GM13976 (cell line): Measurements from ENCODE around the gene MAP3K21.

Experiments used
- DNase-seq: peaks from one replicate; pipeline ENCODE4 v3.0.0; 2012; ENCODE audit warnings: low spot score
- in situ Hi-C: fragments of 300-500 bp; cut with MboI; formaldehyde crosslinking; loops from one replicate; pipeline ENCODE4 v1.12.0; 2022; ENCODE audit warnings: low sequenced_read_pairs, mixed read lengths, inconsistent platforms; ENCODE audit not compliant: unreplicated experiment
- TF ChIP-seq, protein P1 (sequence below): IDR thresholded peaks from 2 replicates; pipeline ENCODE4 v1.5.1; 2012; ENCODE audit warnings: borderline replicate concordance, mild to moderate bottlenecking; ENCODE audit not compliant: insufficient read depth; ENCODE audit errors: extremely low read depth, missing control alignments, control extremely low read depth

The MAP3K21 gene

DNA sequence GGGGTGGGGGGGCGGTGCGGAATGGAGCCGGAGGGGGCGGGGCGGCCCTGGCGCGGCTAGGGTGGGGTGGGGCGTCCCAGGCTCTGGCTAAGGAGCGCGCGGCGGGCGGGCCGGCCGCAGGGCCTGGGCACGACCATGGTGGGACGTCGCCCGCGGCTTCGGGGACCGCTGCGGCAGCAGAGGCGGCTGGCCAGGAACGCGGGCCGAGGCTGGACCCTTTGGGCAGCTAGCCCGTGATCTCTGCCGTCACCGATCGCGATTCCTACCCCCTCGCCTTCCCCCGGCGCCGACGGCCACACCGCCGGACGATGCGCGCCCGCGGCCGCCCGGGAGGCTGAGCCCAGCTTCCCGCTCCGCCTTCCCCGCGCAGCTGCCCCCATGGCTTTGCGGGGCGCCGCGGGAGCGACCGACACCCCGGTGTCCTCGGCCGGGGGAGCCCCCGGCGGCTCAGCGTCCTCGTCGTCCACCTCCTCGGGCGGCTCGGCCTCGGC, at the start of gene MAP3K21:
Gene MAP3K21, plus strand, starts transcription at position 74 of the 491 bp plus-strand sequence. Its CDS starts 305 bp downstream, at position 379.
- TF ChIP-seq, protein P1, sequence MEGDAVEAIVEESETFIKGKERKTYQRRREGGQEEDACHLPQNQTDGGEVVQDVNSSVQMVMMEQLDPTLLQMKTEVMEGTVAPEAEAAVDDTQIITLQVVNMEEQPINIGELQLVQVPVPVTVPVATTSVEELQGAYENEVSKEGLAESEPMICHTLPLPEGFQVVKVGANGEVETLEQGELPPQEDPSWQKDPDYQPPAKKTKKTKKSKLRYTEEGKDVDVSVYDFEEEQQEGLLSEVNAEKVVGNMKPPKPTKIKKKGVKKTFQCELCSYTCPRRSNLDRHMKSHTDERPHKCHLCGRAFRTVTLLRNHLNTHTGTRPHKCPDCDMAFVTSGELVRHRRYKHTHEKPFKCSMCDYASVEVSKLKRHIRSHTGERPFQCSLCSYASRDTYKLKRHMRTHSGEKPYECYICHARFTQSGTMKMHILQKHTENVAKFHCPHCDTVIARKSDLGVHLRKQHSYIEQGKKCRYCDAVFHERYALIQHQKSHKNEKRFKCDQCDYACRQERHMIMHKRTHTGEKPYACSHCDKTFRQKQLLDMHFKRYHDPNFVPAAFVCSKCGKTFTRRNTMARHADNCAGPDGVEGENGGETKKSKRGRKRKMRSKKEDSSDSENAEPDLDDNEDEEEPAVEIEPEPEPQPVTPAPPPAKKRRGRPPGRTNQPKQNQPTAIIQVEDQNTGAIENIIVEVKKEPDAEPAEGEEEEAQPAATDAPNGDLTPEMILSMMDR: no peak
- in situ Hi-C loops: no loop called here
- DNase-seq: peak; percentile 26

DNA sequence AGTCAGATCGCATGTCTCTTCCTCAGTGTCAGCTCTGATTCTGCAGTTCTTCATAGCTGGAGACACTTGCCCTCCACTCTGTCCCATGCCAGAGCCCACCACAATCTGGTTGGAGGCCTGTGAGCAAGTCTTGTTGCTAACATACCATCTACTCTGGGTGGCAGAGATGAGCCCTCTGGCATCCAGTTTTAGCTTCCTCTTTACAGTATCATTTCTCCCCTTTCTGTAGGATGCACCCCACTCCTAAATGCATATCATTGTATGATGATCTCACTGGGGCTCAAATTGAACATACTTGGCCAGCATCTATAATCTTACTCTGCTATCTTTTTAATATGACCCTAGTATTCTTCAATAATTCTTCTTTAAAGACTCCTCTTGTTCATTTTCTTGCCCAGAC, 48.9 kb upstream of the MAP3K21 start:
- TF ChIP-seq, protein P1: no peak
- no peak for DNase-seq
- in situ Hi-C loops: no loop called here

DNA sequence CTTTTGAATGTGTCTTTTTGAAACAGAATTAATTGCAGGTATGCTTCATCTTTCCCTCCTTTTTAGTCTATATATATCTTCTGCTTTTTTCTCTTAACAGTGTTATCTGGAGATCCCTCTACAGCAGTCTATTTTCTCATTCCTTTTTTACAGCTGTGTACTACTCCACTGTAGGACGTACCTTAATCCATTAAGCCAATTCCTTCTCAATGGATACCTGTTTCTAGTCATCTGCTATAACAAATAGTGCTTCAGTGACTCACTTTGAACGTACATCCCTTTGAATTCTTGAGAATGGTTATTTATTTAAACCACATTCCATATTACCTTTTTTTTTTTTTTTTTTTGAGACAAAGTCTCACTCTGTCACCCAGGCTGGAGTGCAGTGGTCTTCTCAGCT, 47.6 kb upstream of the MAP3K21 start:
- in situ Hi-C loops: no loop called here
- DNase-seq: no peak
- TF ChIP-seq, protein P1: no peak

DNA sequence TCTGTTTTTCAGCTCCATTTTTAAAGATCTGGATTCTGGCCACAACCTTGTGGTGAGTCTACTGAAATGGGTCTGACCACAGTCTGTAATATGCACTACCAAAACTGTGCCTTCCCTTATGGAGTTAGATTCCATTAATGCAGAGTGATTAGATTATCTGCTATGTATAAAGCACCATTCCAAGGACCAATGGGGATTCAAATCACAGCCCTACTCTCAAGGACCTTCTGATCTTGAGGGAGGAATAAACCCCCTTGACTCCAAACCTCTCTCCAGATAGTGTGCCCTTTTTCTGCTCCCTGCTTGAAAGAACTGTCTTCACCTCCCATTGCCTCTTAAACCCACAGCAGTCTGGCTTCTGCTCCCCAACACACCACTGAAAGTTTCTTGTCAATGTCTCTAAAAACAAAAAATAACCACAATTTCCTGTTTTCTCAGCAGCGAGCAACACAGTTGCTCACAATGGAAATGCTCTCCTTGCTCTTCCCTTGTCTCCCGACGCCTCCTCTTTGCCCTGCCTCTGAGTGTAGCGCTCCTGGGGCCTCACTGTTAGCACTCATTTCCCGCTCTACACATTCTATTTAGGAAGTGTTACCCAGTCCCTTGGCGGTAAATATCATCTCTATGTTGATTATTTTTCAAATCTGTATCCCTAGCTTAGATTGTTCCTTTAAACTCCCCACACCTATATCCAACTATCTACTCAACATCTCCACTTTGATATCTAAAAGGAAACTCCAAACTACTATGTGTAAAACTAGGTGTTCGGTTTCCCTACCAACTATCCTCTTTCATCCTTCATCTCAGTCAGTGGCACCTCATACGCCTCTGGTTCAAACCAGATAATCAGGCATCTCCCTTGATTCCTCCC, 45.6 kb upstream of the MAP3K21 start:
- in situ Hi-C loops: no loop called here
- TF ChIP-seq, protein P1: no peak
- peak; percentile 33 for DNase-seq

DNA sequence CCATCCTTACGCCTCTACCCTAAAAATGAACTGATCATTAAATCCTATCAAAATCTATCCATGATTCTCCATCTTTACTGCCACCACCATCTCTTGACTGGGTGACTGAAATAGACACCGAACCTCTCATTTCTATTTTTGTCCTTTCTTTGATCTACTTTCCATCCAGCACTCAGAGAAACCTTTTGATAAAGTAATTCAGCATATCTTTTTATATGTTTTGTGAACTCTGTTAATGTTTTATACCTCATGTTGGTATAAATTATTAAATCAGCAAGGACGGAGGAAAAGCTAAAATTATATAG, 45.0 kb upstream of the MAP3K21 start:
- in situ Hi-C loops: no loop called here
- no peak for DNase-seq
- TF ChIP-seq, protein P1: no peak

DNA sequence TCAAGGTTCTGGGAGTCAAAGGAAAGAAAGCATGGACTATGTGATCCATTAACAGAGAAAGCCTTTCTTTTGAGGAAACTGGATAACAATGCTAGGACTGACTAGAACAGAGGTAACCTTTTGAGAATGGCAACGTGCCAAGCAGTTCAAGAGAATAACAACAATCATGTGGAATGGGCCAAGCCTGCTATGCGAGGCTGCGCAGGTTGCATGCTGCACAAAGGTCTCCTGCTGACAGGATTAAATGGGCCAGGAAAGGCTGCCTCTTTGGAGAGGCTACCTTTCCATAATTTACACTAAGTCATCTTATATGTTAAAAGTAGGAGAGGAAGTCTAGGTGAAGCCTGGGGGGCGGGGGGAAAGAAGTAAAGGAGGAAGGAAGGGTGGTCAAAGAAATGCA, 37.8 kb upstream of the MAP3K21 start:
- TF ChIP-seq, protein P1: no peak
- in situ Hi-C loops: no loop called here

More for the DNA sequence above, 37.8 kb upstream of the MAP3K21 start:
- DNase-seq: no peak
